Embryonic facial prominence (tissue), 1 donor: ENCODE data around the gene PCP2.
A peak's percentile ranks its signal among the peaks of the same experiment; 100 is the strongest.

ENCODE experiments used
- DNase-seq: peaks from one replicate; pipeline ENCODE4 v3.0.0-alpha.2; 2016; ENCODE audit errors: extremely low spot score

Gene PCP2

GRCh38 chr19:7638802-7639465 lies 5.4 kb upstream of the PCP2 start:
- no peak for DNase-seq

GRCh38 chr19:7637374-7638256 lies 4.1 kb upstream of the PCP2 start:
- DNase-seq, result no peak

GRCh38 chr19:7636691-7637373 lies 3.3 kb upstream of the PCP2 start, which contains the start of gene STXBP2:
STXBP2 (plus strand) TSS chr19:7637110; CDS start chr19:7637150, 40 bp downstream.
- no peak for DNase-seq

GRCh38 chr19:7636317-7636690 lies 2.8 kb upstream of the PCP2 start:
- DNase-seq, result no peak

GRCh38 chr19:7635670-7636069 lies 2.2 kb upstream of the PCP2 start:
- no peak for DNase-seq

GRCh38 chr19:7632340-7633203 lies 947 bp downstream of the PCP2 start:
- DNase-seq, result no peak

GRCh38 chr19:7631577-7631976 lies 1.9 kb downstream of the PCP2 start:
- no peak for DNase-seq

GRCh38 chr19:7629347-7630054 lies 4.0 kb downstream of the PCP2 start, which contains the start of the genes PET100 and XAB2:
PET100 (plus strand) TSS chr19:7629793; CDS start chr19:7629834, 41 bp downstream.
XAB2 (minus strand) TSS chr19:7629545; CDS start chr19:7629527, 18 bp downstream.
- peak; percentile 99 for DNase-seq

- no peak for DNase-seq
These were observed 4.8 kb downstream of the PCP2 start for GRCh38 chr19:7628589-7629311.

GRCh38 chr19:7627166-7627565 lies 6.4 kb downstream of the PCP2 start:
- DNase-seq, result no peak

- DNase-seq, result no peak
These were observed 7.7 kb downstream of the PCP2 start for GRCh38 chr19:7625763-7626372.

- no peak for DNase-seq
These were observed 8.7 kb downstream of the PCP2 start for GRCh38 chr19:7624810-7625209.

GRCh38 chr19:7623725-7624603 lies 9.6 kb downstream of the PCP2 start:
- DNase-seq, result no peak

- no peak for DNase-seq
These were observed 10.4 kb downstream of the PCP2 start for GRCh38 chr19:7622933-7623685.

GRCh38 chr19:7620442-7621412 lies 12.8 kb downstream of the PCP2 start:
- DNase-seq, result no peak

- no peak for DNase-seq
These were observed 13.7 kb downstream of the PCP2 start for GRCh38 chr19:7619671-7620441.
